H9 (cell line): ENCODE data around the gene KREMEN1. TPM values are rescaled to one million over a fixed set of nuclear protein-coding genes. Genes with fewer than 3 reads are reported as not detected.

Experiments used
- DNase-seq: peaks from one replicate; pipeline ENCODE4 v3.0.0-alpha.2; 2017
- H2AFZ ChIP-seq: one replicate; pipeline ENCODE4 v1.6.1; 2013; ENCODE audit warnings: mild to moderate bottlenecking, low read length, control low read depth, moderate library complexity
- H2AK5ac ChIP-seq: 2 replicates; pipeline ENCODE4 v1.6.1; 2013; ENCODE audit warnings: low read length, control low read depth, mixed read lengths; ENCODE audit not compliant: insufficient read length
- H2BK120ac ChIP-seq: one replicate; pipeline ENCODE4 v1.6.1; 2013; ENCODE audit warnings: low read depth, mild to moderate bottlenecking, low read length, control low read depth, inconsistent platforms; ENCODE audit not compliant: poor library complexity, severe bottlenecking
- H2BK12ac ChIP-seq: 2 replicates; pipeline ENCODE4 v1.6.1; 2013; ENCODE audit warnings: low read length, control low read depth, mixed read lengths, low read depth; ENCODE audit not compliant: insufficient read length
- H2BK15ac ChIP-seq: 2 replicates; pipeline ENCODE4 v1.6.1; 2013; ENCODE audit warnings: low read depth, low read length, control low read depth
- H2BK20ac ChIP-seq: one replicate; pipeline ENCODE4 v1.6.1; 2013; ENCODE audit warnings: low read depth, mild to moderate bottlenecking, low read length, control low read depth, inconsistent platforms; ENCODE audit not compliant: poor library complexity, severe bottlenecking
- H2BK5ac ChIP-seq: 2 replicates; pipeline ENCODE4 v1.6.1; 2013; ENCODE audit warnings: low read length, control low read depth, mixed read lengths; ENCODE audit not compliant: insufficient read length
- H3K14ac ChIP-seq: 2 replicates; pipeline ENCODE4 v1.6.1; 2013; ENCODE audit warnings: low read length, control low read depth; ENCODE audit not compliant: insufficient read depth
- H3K18ac ChIP-seq: 2 replicates; pipeline ENCODE4 v1.6.1; 2013; ENCODE audit warnings: low read depth, mild to moderate bottlenecking, mixed read lengths, low read length, control low read depth; ENCODE audit not compliant: insufficient read length
- H3K23ac ChIP-seq: 2 replicates; pipeline ENCODE4 v1.6.1; 2013; ENCODE audit warnings: low read length, control low read depth, mixed read lengths, low read depth; ENCODE audit not compliant: insufficient read length
- H3K23me2 ChIP-seq: 2 replicates; pipeline ENCODE4 v1.6.1; 2013; ENCODE audit warnings: low read depth, mild to moderate bottlenecking, mixed read lengths, low read length, control low read depth; ENCODE audit not compliant: insufficient read length, poor library complexity, severe bottlenecking
- H3K27ac ChIP-seq: 2 replicates; pipeline ENCODE4 v1.5.1; 2013; ENCODE audit warnings: low read length, control low read depth, mixed read lengths, low read depth; ENCODE audit not compliant: insufficient read length
- H3K27me3 ChIP-seq: 2 replicates; pipeline ENCODE4 v1.6.1; 2013; ENCODE audit warnings: low read length, control low read depth, inconsistent platforms; ENCODE audit not compliant: insufficient read depth
- H3K4ac ChIP-seq: 2 replicates; pipeline ENCODE4 v1.6.1; 2013; ENCODE audit warnings: low read depth, mild to moderate bottlenecking, control low read depth, inconsistent platforms, low read length, moderate library complexity
- H3K4me1 ChIP-seq: 2 replicates; pipeline ENCODE4 v1.6.1; 2013; ENCODE audit warnings: low read length, control low read depth, inconsistent platforms; ENCODE audit not compliant: insufficient read depth
- H3K4me2 ChIP-seq: 2 replicates; pipeline ENCODE4 v1.6.1; 2013; ENCODE audit warnings: low read length, control low read depth, mixed read lengths; ENCODE audit not compliant: insufficient read length, insufficient read depth
- H3K56ac ChIP-seq: 2 replicates; pipeline ENCODE4 v1.6.1; 2013; ENCODE audit warnings: low read depth, mild to moderate bottlenecking, mixed read lengths, low read length, control low read depth; ENCODE audit not compliant: insufficient read length
- H3K79me1 ChIP-seq: 2 replicates; pipeline ENCODE4 v1.6.1; 2013; ENCODE audit warnings: low read depth, mild to moderate bottlenecking, moderate library complexity, low read length, control low read depth, inconsistent platforms; ENCODE audit not compliant: insufficient read depth, poor library complexity, severe bottlenecking
- H3K79me2 ChIP-seq: 2 replicates; pipeline ENCODE4 v1.6.1; 2013; ENCODE audit warnings: low read length, control low read depth, inconsistent platforms; ENCODE audit not compliant: insufficient read depth
- H3K9ac ChIP-seq: 2 replicates; pipeline ENCODE4 v1.6.1; 2013; ENCODE audit warnings: low read length, control low read depth, mixed read lengths; ENCODE audit not compliant: insufficient read length; ENCODE audit errors: extremely low read depth
- H3K9me3 ChIP-seq: one replicate; pipeline ENCODE4 v1.6.1; 2013; ENCODE audit warnings: low read depth, low read length, inconsistent platforms; ENCODE audit not compliant: control insufficient read depth
- H3T11ph ChIP-seq: one replicate; pipeline ENCODE4 v1.6.1; 2013; ENCODE audit warnings: mild to moderate bottlenecking, low read length, control low read depth, inconsistent platforms
- H4K20me1 ChIP-seq: one replicate; pipeline ENCODE4 v1.6.1; 2013; ENCODE audit not compliant: control insufficient read depth, insufficient read length, insufficient read depth
- H4K5ac ChIP-seq: 2 replicates; pipeline ENCODE4 v1.6.1; 2013; ENCODE audit warnings: low read depth, mild to moderate bottlenecking, mixed read lengths, low read length, control low read depth; ENCODE audit not compliant: insufficient read length
- H4K8ac ChIP-seq: replicated peaks from 2 replicates; pipeline ENCODE4 v1.6.1; 2013; ENCODE audit warnings: low read length, control low read depth, mixed read lengths, low read depth; ENCODE audit not compliant: insufficient read length
- H4K91ac ChIP-seq: 2 replicates; pipeline ENCODE4 v1.6.1; 2013; ENCODE audit warnings: low read depth, mild to moderate bottlenecking, moderate library complexity, mixed read lengths, low read length, control low read depth; ENCODE audit not compliant: insufficient read length
- H3K27ac Mint-ChIP-seq, 3 experiments: 2 replicates in 2 of 3; 3 replicates in 1 of 3; pipeline ENCODE4 v1.8.0; 2020 to 2021; ENCODE audit warnings: mixed read lengths in 3 of 3, mild to moderate bottlenecking in 1 of 3, moderate library complexity in 1 of 3
- H3K27me3 Mint-ChIP-seq: 2 replicates; pipeline ENCODE4 v1.8.0; 2021; ENCODE audit warnings: low read depth, mild to moderate bottlenecking, moderate library complexity, mixed read lengths
- H3K36me3 Mint-ChIP-seq, 3 experiments: 2 replicates in 2 of 3; 3 replicates in 1 of 3; pipeline ENCODE4 v1.8.0; 2020 to 2021; ENCODE audit warnings: low read depth in 3 of 3, mixed read lengths in 3 of 3; ENCODE audit not compliant: insufficient read depth in 1 of 3
- H3K4me1 Mint-ChIP-seq, 2 experiments: 2 replicates each; pipeline ENCODE4 v1.8.0; 2020; ENCODE audit warnings: mixed read lengths in 2 of 2
- H3K4me3 Mint-ChIP-seq, 2 experiments: 2 replicates in 1 of 2; 3 replicates in 1 of 2; pipeline ENCODE4 v1.8.0; 2020 to 2021; ENCODE audit warnings: mild to moderate bottlenecking in 2 of 2, mixed read lengths in 2 of 2, moderate library complexity in 1 of 2
- H3K9me3 Mint-ChIP-seq, 2 experiments: 2 replicates in 1 of 2; 3 replicates in 1 of 2; pipeline ENCODE4 v1.8.0; 2020; ENCODE audit warnings: mild to moderate bottlenecking in 2 of 2, mixed read lengths in 2 of 2, moderate library complexity in 1 of 2
- WGBS: extraction: QIAGEN DNeasy Blood & Tissue Kit; methylation state at CpG from one replicate; pipeline ENCODE4 v1.1.7; 2013; ENCODE audit warnings: missing lambda C conversion rate, low lambda C conversion rate, mixed read lengths; ENCODE audit not compliant: insufficient read length; ENCODE audit errors: extremely low coverage; 5-methylcytosine and 5-hydroxymethylcytosine counted together
- total RNA-seq: library from RNA; stranded (reverse); gene quantifications from 2 replicates; pipeline ENCODE4 v1.2.1, GENCODE V29; 2021
- TF ChIP-seq, protein P1 (sequence below): fragments of 200-600 bp; sonication (generic); conservative IDR thresholded peaks from 3 replicates; pipeline ENCODE4 v1.8.0; 2021; ENCODE audit warnings: antibody characterized with exemption, mild to moderate bottlenecking

KREMEN1 gene
- total RNA-seq, 1 experiment from 2014 or later: 2.4 TPM

- H2BK120ac ChIP-seq: no peak overlapping the region
- H3K27me3 ChIP-seq: no peaks in the 10 kb centered on the region
- H3K9me3 ChIP-seq: no peaks in the 10 kb centered on the region
- no peak overlapping the region for H4K8ac ChIP-seq
- Mint-ChIP-seq H3K27ac (0 out of 7 replicates have a peak overlapping the region, but pooled peaks of 1 of the 3 experiments have one; percentile 29), H3K4me3 (no peak overlapping the region), H3K36me3 (no peaks in the 10 kb centered on the region; a peak in 1 of 7 replicates), H3K4me1 (peaks cover 11 to 15% of the 10 kb centered on the region in 2 experiments), H3K27me3 (no peaks in the 10 kb centered on the region; the same call in 1 of the 2 replicates), H3K9me3 (no peaks in the 10 kb centered on the region)
- H3K9ac ChIP-seq: no peak overlapping the region
- H2AFZ ChIP-seq: no peak overlapping the region
- H2BK15ac ChIP-seq: no peak overlapping the region
- H3K79me2 ChIP-seq: no peaks in the 10 kb centered on the region
- H2BK5ac ChIP-seq: no peak overlapping the region
- H3K23me2 ChIP-seq: no peaks in the 10 kb centered on the region
- H3K4me1 ChIP-seq: no peaks in the 10 kb centered on the region
- no CpG with 5 or more reads among the region's 7 CpGs for WGBS
- H3K18ac ChIP-seq: no peak overlapping the region
- TF ChIP-seq, protein P1, sequence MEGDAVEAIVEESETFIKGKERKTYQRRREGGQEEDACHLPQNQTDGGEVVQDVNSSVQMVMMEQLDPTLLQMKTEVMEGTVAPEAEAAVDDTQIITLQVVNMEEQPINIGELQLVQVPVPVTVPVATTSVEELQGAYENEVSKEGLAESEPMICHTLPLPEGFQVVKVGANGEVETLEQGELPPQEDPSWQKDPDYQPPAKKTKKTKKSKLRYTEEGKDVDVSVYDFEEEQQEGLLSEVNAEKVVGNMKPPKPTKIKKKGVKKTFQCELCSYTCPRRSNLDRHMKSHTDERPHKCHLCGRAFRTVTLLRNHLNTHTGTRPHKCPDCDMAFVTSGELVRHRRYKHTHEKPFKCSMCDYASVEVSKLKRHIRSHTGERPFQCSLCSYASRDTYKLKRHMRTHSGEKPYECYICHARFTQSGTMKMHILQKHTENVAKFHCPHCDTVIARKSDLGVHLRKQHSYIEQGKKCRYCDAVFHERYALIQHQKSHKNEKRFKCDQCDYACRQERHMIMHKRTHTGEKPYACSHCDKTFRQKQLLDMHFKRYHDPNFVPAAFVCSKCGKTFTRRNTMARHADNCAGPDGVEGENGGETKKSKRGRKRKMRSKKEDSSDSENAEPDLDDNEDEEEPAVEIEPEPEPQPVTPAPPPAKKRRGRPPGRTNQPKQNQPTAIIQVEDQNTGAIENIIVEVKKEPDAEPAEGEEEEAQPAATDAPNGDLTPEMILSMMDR: no peak
- H4K20me1 ChIP-seq: no peaks in the 10 kb centered on the region
- H4K5ac ChIP-seq: no peak overlapping the region
- no peak overlapping the region for H2BK20ac ChIP-seq
- no peak overlapping the region for H3K4ac ChIP-seq
- DNase-seq: no peak
- no peak overlapping the region for H2BK12ac ChIP-seq
- no peak overlapping the region for H4K91ac ChIP-seq
- H3K4me2 ChIP-seq: no peak overlapping the region
- no peak overlapping the region for H2AK5ac ChIP-seq
- H3K27ac ChIP-seq: no peak overlapping the region
- H3T11ph ChIP-seq: no peak overlapping the region
- H3K23ac ChIP-seq: no peak overlapping the region
- no peaks in the 10 kb centered on the region for H3K79me1 ChIP-seq
- no peak overlapping the region for H3K56ac ChIP-seq
- 0 out of 2 replicates have a peak overlapping the region, but pooled peaks have one; percentile 14 for H3K14ac ChIP-seq
These were observed 115.0 kb downstream of the KREMEN1 start for GRCh38 chr22:29187831-29188230.
